GM12865 (cell line): Measurements from ENCODE around the gene DNM1L.

Source experiments
- DNase-seq: peaks from one replicate; pipeline ENCODE4 v3.0.0; 2010; ENCODE audit warnings: low read depth
- H3K4me3 ChIP-seq: 2 replicates; pipeline ENCODE4 v1.5.1; 2011; ENCODE audit warnings: mild to moderate bottlenecking, low read depth, low read length, control low read depth
- CTCF ChIP-seq: IDR thresholded peaks from 2 replicates; pipeline ENCODE4 v1.5.1; 2011; ENCODE audit warnings: low read length, control low read depth, low read depth, inconsistent platforms; ENCODE audit not compliant: insufficient read depth; ENCODE audit errors: missing control alignments

DNM1L gene

DNA sequence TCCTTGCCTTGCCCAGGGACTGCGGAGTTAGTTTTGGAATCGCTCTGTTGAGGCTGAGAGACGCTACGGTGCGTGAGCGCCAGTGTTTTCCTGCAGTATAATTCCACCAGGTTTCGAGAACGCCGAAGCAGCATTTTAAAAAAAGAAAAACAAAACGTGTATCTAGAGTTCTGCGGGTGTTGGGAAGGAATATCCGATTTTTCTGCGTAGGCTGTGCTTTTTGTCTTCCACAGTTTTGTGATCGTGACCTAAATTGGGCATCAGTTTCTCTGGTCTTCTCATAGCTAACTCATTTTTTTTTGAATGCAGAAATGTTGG, 778 bp downstream of the DNM1L start:
- no peak for TF ChIP-seq CTCF
- H3K4me3 ChIP-seq = peak overlapping the region; percentile 85
- DNase-seq = no peak

GRCh38 chr12:32680787-32681186, 1.7 kb downstream of the DNM1L start:
- no peak for DNase-seq
- no peak for TF ChIP-seq CTCF
- peak overlapping the region; percentile 85 for H3K4me3 ChIP-seq

GRCh38 chr12:32681272-32681671, 2.2 kb downstream of the DNM1L start:
- peak; percentile 23 for DNase-seq
- peak overlapping the region; percentile 85 for H3K4me3 ChIP-seq
- no peak for TF ChIP-seq CTCF

DNA sequence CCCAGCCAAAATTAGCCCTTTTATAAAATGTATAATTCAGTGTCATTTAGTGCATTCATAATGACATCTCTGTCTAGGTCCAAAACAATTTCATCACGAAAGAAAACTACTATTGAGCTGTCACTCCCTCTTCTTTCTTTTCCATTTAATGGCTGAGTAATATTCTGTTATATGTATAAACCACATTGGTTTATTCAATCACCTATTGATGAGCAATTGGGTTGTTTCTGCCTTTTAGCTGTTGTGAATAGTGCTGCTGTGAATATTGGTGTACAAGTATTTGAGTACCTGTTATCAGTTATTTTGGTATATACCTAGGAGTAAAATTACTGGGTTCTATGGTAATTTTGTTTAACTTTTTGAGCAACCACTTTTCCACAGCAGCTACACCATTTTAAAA, 7.2 kb downstream of the DNM1L start:
- no peak overlapping the region for H3K4me3 ChIP-seq
- DNase-seq = no peak
- no peak for TF ChIP-seq CTCF

- no peak for DNase-seq
- H3K4me3 ChIP-seq = no peak overlapping the region
- no peak for TF ChIP-seq CTCF
Measured at GRCh38 chr12:32688786-32689185, 9.7 kb downstream of the DNM1L start.

DNA sequence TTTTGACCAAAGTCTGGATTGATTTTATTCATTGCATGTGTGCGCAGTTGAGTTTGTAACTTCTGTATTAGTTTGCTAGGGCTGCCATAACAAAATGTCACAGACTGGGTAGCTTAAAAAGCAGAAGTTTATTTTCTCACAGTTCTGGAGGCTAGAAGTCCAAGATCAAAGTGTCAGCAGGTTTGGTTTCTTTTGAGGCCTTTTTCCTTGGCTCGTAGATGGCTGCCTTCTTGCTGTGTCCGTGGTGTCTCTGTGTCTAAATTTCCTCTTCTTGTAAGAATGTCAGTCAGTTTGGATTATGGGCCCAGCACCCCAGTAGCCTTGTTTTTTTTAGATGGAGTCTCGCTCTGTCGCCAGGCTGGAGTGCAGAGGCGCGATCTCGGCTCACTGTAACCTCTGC, 11.8 kb downstream of the DNM1L start:
- no peak for DNase-seq
- TF ChIP-seq CTCF = no peak
- H3K4me3 ChIP-seq = no peak overlapping the region

DNA sequence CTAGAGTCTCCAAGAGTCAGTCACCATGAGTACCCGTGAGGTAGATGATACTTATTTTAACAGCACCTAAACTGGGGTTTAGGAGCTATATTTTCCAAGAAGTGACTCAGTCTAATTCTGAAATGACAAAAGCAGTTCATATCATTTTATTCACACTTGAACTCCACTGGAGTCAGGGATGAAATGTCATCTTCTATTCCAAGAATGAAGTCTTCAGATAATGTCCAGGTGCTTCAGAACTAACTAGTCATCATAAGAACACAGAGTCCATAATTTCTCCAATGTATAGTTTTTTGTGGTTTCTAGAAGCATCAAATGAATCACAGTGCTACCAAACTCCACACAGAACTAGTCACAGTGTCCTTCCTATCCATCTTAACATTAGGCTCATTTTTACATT, 13.3 kb downstream of the DNM1L start:
- TF ChIP-seq CTCF = no peak
- no peak for DNase-seq
- H3K4me3 ChIP-seq = no peak overlapping the region
